GM21360 (cell line): ENCODE data around the gene XRCC5.

Experiments used
- ATAC-seq: cut with Tn5 transposase; IDR thresholded peaks from one replicate; pipeline ENCODE4 v1.9.1; 2021; ENCODE audit warnings: mild to moderate bottlenecking, moderate library complexity; ENCODE audit not compliant: unreplicated experiment

Gene XRCC5

GRCh38 chr2:216083464-216084281 lies 25.5 kb upstream of the XRCC5 start:
- no peak for ATAC-seq

- no peak for ATAC-seq
Observed at GRCh38 chr2:216084547-216084946, 24.6 kb upstream of the XRCC5 start.

GRCh38 chr2:216086207-216086893 lies 22.8 kb upstream of the XRCC5 start:
- no peak for ATAC-seq

GRCh38 chr2:216090369-216090786 lies 18.8 kb upstream of the XRCC5 start:
- ATAC-seq: peak; percentile 63

GRCh38 chr2:216092646-216093045 lies 16.5 kb upstream of the XRCC5 start:
- no peak for ATAC-seq

- ATAC-seq: no peak
Observed at GRCh38 chr2:216094701-216095100, 14.4 kb upstream of the XRCC5 start.

- ATAC-seq: no peak
Observed at GRCh38 chr2:216098421-216099334, 10.5 kb upstream of the XRCC5 start.

GRCh38 chr2:216101109-216101508 lies 8.0 kb upstream of the XRCC5 start:
- ATAC-seq: no peak

- no peak for ATAC-seq
Observed at GRCh38 chr2:216103213-216103612, 5.9 kb upstream of the XRCC5 start.

- ATAC-seq: no peak
Observed at GRCh38 chr2:216104691-216105090, 4.5 kb upstream of the XRCC5 start.

- ATAC-seq: no peak
Observed at GRCh38 chr2:216107320-216107719, 1.8 kb upstream of the XRCC5 start.

- no peak for ATAC-seq
Observed at GRCh38 chr2:216107760-216108159, 1.4 kb upstream of the XRCC5 start.

- no peak for ATAC-seq
Observed at GRCh38 chr2:216108310-216108966, 710 bp upstream of the XRCC5 start.

- ATAC-seq: no peak
Observed at GRCh38 chr2:216109962-216110614, 940 bp downstream of the XRCC5 start.

GRCh38 chr2:216110620-216111019 lies 1.5 kb downstream of the XRCC5 start:
- ATAC-seq: no peak

GRCh38 chr2:216111122-216111521 lies 2.0 kb downstream of the XRCC5 start:
- ATAC-seq: no peak

GRCh38 chr2:216112926-216113325 lies 3.8 kb downstream of the XRCC5 start:
- no peak for ATAC-seq

GRCh38 chr2:216113572-216113971 lies 4.4 kb downstream of the XRCC5 start:
- peak; percentile 65 for ATAC-seq

- peak; percentile 1 for ATAC-seq
Observed at GRCh38 chr2:216114382-216114713, 5.2 kb downstream of the XRCC5 start.
